ENCODE measurements around the gene C1QC. TPM values are rescaled to one million over a fixed set of nuclear protein-coding genes. Genes with fewer than 3 reads are reported as not detected.

The C1QC gene
- total RNA-seq, 4 donors from 2014 or later: 23.0 to 395 (median 169) TPM

DNA sequence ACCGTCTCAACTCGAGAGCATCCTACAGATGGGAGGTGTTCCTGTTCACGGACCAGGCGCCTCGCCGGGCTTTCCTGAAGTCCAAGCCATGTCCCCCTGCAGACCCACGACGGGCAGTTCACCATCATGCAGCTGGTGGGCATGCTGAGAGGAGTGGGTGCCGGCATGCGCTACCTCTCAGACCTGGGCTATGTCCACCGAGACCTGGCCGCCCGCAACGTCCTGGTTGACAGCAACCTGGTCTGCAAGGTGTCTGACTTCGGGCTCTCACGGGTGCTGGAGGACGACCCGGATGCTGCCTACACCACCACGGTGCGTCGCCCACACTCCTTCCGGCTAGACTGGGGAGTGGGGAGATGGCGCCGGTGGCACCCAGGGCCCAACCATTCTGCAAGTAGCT lies 44.7 kb upstream of the C1QC start:
- H3K4me1 ChIP-seq: no peaks in the 10 kb centered on the region
- H3K9me3 ChIP-seq: no peaks in the 10 kb centered on the region
- H3K4me3 ChIP-seq: no peak overlapping the region
- H3K36me3 ChIP-seq: no peaks in the 10 kb centered on the region
- no peak for ATAC-seq
- peaks cover 90% of the 10 kb centered on the region for H3K27me3 ChIP-seq
- 48 to 77% methylated on average over 3 to 7 of the region's 24 CpGs for WGBS, 2 donors (ENCODE audit: low coverage in 1 of 2)
- TF ChIP-seq POLR2A (IDR thresholded peaks at IDR 0.05) (no peak), EP300 (IDR thresholded peaks at IDR 0.05) (no peak), POLR2AphosphoS5 (IDR thresholded peaks at IDR 0.05) (no peak)
- TF ChIP-seq, protein P1, sequence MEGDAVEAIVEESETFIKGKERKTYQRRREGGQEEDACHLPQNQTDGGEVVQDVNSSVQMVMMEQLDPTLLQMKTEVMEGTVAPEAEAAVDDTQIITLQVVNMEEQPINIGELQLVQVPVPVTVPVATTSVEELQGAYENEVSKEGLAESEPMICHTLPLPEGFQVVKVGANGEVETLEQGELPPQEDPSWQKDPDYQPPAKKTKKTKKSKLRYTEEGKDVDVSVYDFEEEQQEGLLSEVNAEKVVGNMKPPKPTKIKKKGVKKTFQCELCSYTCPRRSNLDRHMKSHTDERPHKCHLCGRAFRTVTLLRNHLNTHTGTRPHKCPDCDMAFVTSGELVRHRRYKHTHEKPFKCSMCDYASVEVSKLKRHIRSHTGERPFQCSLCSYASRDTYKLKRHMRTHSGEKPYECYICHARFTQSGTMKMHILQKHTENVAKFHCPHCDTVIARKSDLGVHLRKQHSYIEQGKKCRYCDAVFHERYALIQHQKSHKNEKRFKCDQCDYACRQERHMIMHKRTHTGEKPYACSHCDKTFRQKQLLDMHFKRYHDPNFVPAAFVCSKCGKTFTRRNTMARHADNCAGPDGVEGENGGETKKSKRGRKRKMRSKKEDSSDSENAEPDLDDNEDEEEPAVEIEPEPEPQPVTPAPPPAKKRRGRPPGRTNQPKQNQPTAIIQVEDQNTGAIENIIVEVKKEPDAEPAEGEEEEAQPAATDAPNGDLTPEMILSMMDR (IDR thresholded peaks at IDR 0.05): no peak
- no peak overlapping the region for H3K27ac ChIP-seq

DNA sequence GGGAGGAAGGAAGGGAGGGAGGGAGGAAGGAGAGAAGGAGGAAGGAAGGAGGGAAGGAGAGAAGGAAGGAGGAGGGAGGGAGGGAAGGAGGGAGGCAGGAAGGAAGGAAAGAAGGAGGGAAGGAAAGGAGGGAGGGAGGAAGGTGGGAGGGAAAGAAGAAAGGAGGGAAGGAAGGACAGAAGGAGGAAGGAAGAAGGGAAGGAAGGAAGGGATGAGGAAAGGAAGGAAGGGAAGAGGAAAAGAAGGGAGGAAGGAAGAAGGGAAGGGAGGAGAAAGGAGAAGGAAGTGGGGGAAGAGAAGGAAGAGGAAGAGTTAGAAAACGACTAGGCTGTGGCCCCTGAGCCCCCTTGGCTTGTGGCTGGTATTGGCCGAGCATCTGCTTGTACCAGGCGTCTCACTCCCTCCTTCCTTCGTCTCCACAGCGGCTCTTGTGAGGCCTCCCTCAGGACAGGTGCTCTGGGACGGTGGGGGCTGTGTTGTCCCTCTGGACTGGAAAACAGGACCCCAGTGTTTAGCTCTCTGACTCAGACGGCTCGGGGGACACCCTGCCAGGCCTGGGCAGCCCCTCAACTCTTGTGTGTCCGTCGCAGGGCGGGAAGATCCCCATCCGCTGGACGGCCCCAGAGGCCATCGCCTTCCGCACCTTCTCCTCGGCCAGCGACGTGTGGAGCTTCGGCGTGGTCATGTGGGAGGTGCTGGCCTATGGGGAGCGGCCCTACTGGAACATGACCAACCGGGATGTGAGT lies 43.2 kb upstream of the C1QC start:
- Histone ChIP-seq H3K4me1 (no peaks in the 10 kb centered on the region), H3K4me3 (no peak overlapping the region), H3K27ac (no peak overlapping the region), H3K9me3 (no peaks in the 10 kb centered on the region), H3K27me3 (peaks cover 90% of the 10 kb centered on the region), H3K36me3 (no peaks in the 10 kb centered on the region)
- ATAC-seq: no peak
- TF ChIP-seq EP300 (IDR thresholded peaks at IDR 0.05): no peak
- TF ChIP-seq, protein P1 (IDR thresholded peaks at IDR 0.05): no peak
- TF ChIP-seq POLR2A (IDR thresholded peaks at IDR 0.05): no peak
- TF ChIP-seq POLR2AphosphoS5 (IDR thresholded peaks at IDR 0.05): no peak
- WGBS, 2 donors (ENCODE audit: low coverage in 1 of 2): 30 to 61% methylated on average over 5 of the region's 22 CpGs

DNA sequence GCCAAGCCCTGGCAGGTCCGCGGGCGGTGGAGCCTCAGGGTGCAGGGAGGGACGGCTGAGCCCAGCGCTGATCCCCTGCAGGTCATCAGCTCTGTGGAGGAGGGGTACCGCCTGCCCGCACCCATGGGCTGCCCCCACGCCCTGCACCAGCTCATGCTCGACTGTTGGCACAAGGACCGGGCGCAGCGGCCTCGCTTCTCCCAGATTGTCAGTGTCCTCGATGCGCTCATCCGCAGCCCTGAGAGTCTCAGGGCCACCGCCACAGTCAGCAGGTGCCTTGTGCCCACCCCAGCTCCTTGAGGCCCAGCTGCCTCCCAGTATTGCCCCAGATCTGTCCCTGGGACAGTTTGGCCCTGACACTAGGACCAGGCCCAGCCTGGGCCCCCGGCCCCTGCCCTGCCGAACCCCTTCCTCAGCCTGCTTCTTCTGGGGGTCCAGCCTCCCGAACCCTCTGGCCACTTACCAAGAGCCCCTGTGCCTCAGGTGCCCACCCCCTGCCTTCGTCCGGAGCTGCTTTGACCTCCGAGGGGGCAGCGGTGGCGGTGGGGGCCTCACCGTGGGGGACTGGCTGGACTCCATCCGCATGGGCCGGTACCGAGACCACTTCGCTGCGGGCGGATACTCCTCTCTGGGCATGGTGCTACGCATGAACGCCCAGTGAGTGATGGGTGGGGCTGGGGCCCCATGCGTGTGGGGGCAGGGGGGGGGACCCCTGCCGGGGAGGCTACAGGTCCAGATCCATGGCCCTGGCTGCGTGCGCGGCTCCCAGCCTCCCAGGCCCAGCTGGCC lies 42.4 kb upstream of the C1QC start:
- Histone ChIP-seq H3K27me3 (peaks cover 90% of the 10 kb centered on the region), H3K36me3 (no peaks in the 10 kb centered on the region), H3K9me3 (no peaks in the 10 kb centered on the region), H3K4me3 (no peak overlapping the region), H3K4me1 (no peaks in the 10 kb centered on the region), H3K27ac (no peak overlapping the region)
- WGBS, 2 donors (ENCODE audit: low coverage in 1 of 2): 69% methylated on average over 5 of the region's 39 CpGs; no CpG with 5 or more reads in 1 of the 2 donors
- no peak for ATAC-seq
- TF ChIP-seq POLR2AphosphoS5 (IDR thresholded peaks at IDR 0.05): no peak
- TF ChIP-seq EP300 (IDR thresholded peaks at IDR 0.05): no peak
- TF ChIP-seq, protein P1 (IDR thresholded peaks at IDR 0.05): no peak
- no peak for TF ChIP-seq POLR2A (IDR thresholded peaks at IDR 0.05)

DNA sequence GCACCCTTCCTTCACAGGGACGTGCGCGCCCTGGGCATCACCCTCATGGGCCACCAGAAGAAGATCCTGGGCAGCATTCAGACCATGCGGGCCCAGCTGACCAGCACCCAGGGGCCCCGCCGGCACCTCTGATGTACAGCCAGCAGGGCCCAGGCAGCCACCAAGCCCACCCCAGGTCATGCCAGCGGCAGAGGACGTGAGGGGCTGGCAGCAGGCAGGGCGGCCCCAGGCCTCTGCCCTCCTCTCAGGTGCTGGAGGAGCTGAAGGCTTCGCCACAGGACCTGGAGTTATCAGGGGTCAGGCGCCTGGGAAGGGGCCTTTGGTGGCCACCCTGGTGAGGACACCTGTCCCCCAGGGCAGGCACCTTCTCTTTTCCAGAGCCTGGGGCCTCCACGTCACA lies 41.8 kb upstream of the C1QC start:
- TF ChIP-seq POLR2AphosphoS5 (IDR thresholded peaks at IDR 0.05): no peak
- no peak for TF ChIP-seq POLR2A (IDR thresholded peaks at IDR 0.05)
- TF ChIP-seq, protein P1 (IDR thresholded peaks at IDR 0.05): no peak
- TF ChIP-seq EP300 (IDR thresholded peaks at IDR 0.05): no peak
- Histone ChIP-seq H3K27ac (no peak overlapping the region), H3K36me3 (no peaks in the 10 kb centered on the region), H3K9me3 (no peaks in the 10 kb centered on the region), H3K27me3 (peaks cover 95% of the 10 kb centered on the region), H3K4me1 (no peaks in the 10 kb centered on the region), H3K4me3 (no peak overlapping the region)
- WGBS, 2 donors (ENCODE audit: low coverage in 1 of 2): no CpG with 5 or more reads among the region's 12 CpGs
- no peak for ATAC-seq
